DOHH2 (cell line): ENCODE measurements around the gene SYNE3.

Experiments
- H3F3A ChIP-seq: fragments of 200-600 bp; sonication (generic), shearing (Covaris generic); 2 replicates; pipeline ENCODE4 v1.6.0; 2016; ENCODE audit warnings: antibody characterized with exemption, mild to moderate bottlenecking; ENCODE audit not compliant: control insufficient read depth, insufficient read depth
- H3K27ac ChIP-seq: fragments of 200-600 bp; sonication (generic); 2 replicates; pipeline ENCODE4 v1.5.1; 2014; ENCODE audit warnings: low read depth, mild to moderate bottlenecking, low read length, moderate library complexity
- H3K27me3 ChIP-seq: fragments of 200-600 bp; sonication (generic); 2 replicates; pipeline ENCODE4 v1.6.1; 2014; ENCODE audit warnings: mild to moderate bottlenecking, low read length, mixed read lengths; ENCODE audit not compliant: control insufficient read depth
- H3K36me3 ChIP-seq: fragments of 200-600 bp; sonication (generic); 2 replicates; pipeline ENCODE4 v1.6.1; 2014; ENCODE audit warnings: mild to moderate bottlenecking, low read length, moderate library complexity, mixed read lengths; ENCODE audit not compliant: control insufficient read depth
- H3K4me1 ChIP-seq: fragments of 200-600 bp; sonication (generic); 2 replicates; pipeline ENCODE4 v1.6.1; 2014; ENCODE audit warnings: mild to moderate bottlenecking, low read length, mixed read lengths; ENCODE audit not compliant: control insufficient read depth
- H3K4me2 ChIP-seq: fragments of 200-600 bp; sonication (generic); 2 replicates; pipeline ENCODE4 v1.6.0; 2014; ENCODE audit warnings: mild to moderate bottlenecking, low read length, moderate library complexity
- H3K4me3 ChIP-seq: fragments of 200-600 bp; sonication (generic); 2 replicates; pipeline ENCODE4 v1.5.1; 2014; ENCODE audit warnings: mild to moderate bottlenecking, low read length, mixed read lengths
- H3K79me2 ChIP-seq: fragments of 200-600 bp; sonication (generic); 2 replicates; pipeline ENCODE4 v1.6.1; 2014; ENCODE audit warnings: mild to moderate bottlenecking, low read length, mixed read lengths; ENCODE audit not compliant: control insufficient read depth
- H3K9me2 ChIP-seq: fragments of 200-600 bp; sonication (generic); replicated peaks from 2 replicates; pipeline ENCODE4 v1.6.1; 2014; ENCODE audit warnings: mild to moderate bottlenecking, low read length, mixed read lengths; ENCODE audit not compliant: control insufficient read depth
- H3K9me3 ChIP-seq: fragments of 200-600 bp; sonication (generic); 2 replicates; pipeline ENCODE4 v1.6.1; 2014; ENCODE audit warnings: antibody characterized with exemption, low read length, mixed read lengths; ENCODE audit not compliant: control insufficient read depth, insufficient read depth
- H4K20me1 ChIP-seq: fragments of 200-600 bp; sonication (generic); 2 replicates; pipeline ENCODE4 v1.6.0; 2014; ENCODE audit warnings: low read depth, mild to moderate bottlenecking, antibody characterized with exemption, low read length, moderate library complexity; ENCODE audit not compliant: control insufficient read depth, insufficient read depth
- CTCF ChIP-seq: fragments of 200-600 bp; sonication (generic); IDR thresholded peaks from one replicate; pipeline ENCODE4 v1.5.1; 2014; ENCODE audit warnings: antibody characterized with exemption, mild to moderate bottlenecking, low read depth, low read length; ENCODE audit not compliant: poor library complexity, severe bottlenecking
- EZH2phosphoT487 ChIP-seq: fragments of 200-600 bp; sonication (generic); IDR thresholded peaks from 2 replicates; pipeline ENCODE4 v1.6.1; 2017; ENCODE audit warnings: borderline replicate concordance, mild to moderate bottlenecking, antibody characterized with exemption, low read length, moderate library complexity, mixed read lengths

SYNE3 gene

GRCh38 chr14:95480887-95481226 lies 35.6 kb downstream of the SYNE3 start:
- Histone ChIP-seq H3K9me3 (no peaks in the 10 kb centered on the region), H3K36me3 (no peaks in the 10 kb centered on the region), H3K4me3 (no peak overlapping the region), H4K20me1 (no peaks in the 10 kb centered on the region), H3K9me2 (no peaks in the 10 kb centered on the region), H3K27ac (no peak overlapping the region), H3K4me1 (peaks cover 24% of the 10 kb centered on the region), H3F3A (no peaks in the 10 kb centered on the region), H3K79me2 (no peaks in the 10 kb centered on the region), H3K4me2 (no peak overlapping the region), H3K27me3 (no peaks in the 10 kb centered on the region; the same call in 1 of the 2 replicates)
- TF ChIP-seq EZH2phosphoT487, result no peak
- no peak for TF ChIP-seq CTCF

- no peak for TF ChIP-seq CTCF
- no peak for TF ChIP-seq EZH2phosphoT487
- H3K4me2 ChIP-seq, result no peak overlapping the region
- H3K9me3 ChIP-seq, result no peaks in the 10 kb centered on the region
- no peaks in the 10 kb centered on the region for H3K9me2 ChIP-seq
- peaks cover 18% of the 10 kb centered on the region for H3K4me1 ChIP-seq
- no peaks in the 10 kb centered on the region; the same call in 1 of the 2 replicates for H3K27me3 ChIP-seq
- H4K20me1 ChIP-seq, result no peaks in the 10 kb centered on the region
- H3K27ac ChIP-seq, result no peak overlapping the region
- no peaks in the 10 kb centered on the region for H3K79me2 ChIP-seq
- no peak overlapping the region for H3K4me3 ChIP-seq
- no peaks in the 10 kb centered on the region for H3K36me3 ChIP-seq
- no peaks in the 10 kb centered on the region for H3F3A ChIP-seq
Measured at GRCh38 chr14:95480109-95480886, 36.2 kb downstream of the SYNE3 start.

- Histone ChIP-seq H3K9me3 (no peaks in the 10 kb centered on the region), H3F3A (no peaks in the 10 kb centered on the region), H3K9me2 (no peaks in the 10 kb centered on the region), H3K4me2 (no peak overlapping the region), H3K36me3 (no peaks in the 10 kb centered on the region), H3K79me2 (no peaks in the 10 kb centered on the region), H4K20me1 (no peaks in the 10 kb centered on the region), H3K4me3 (no peak overlapping the region), H3K27me3 (no peaks in the 10 kb centered on the region; the same call in 1 of the 2 replicates), H3K4me1 (peaks cover 10% of the 10 kb centered on the region), H3K27ac (no peak overlapping the region)
- TF ChIP-seq CTCF, result no peak
- no peak for TF ChIP-seq EZH2phosphoT487
Measured at GRCh38 chr14:95479494-95479893, 37.0 kb downstream of the SYNE3 start.
